Lung (tissue), 12 donors: ENCODE results near the gene ZGPAT. TPM values are rescaled to one million over a fixed set of nuclear protein-coding genes. Genes with fewer than 3 reads are reported as not detected.
"Not testable (repeated sequence)": the region's sequence is repeated elsewhere in the genome, so short reads cannot be mapped to it uniquely, and the experiment has no call there.

Experiments
- ATAC-seq: fragments of 200-7000 bp; cut with Tn5 transposase; one replicate; pipeline ENCODE4 v1.9.1; 2020; ENCODE audit warnings: moderate number of reproducible peaks; ENCODE audit not compliant: insufficient read depth, low FRiP score
- DNase-seq, 3 donors: peaks; one replicate each; pipeline ENCODE4 v3.0.0-alpha.2; 2013 to 2017
- H3K27ac ChIP-seq, 2 donors: one replicate each; pipeline ENCODE4 v1.5.1; 2013; ENCODE audit warnings: mild to moderate bottlenecking in 2 of 2, moderate library complexity in 2 of 2, control low read depth in 1 of 2, inconsistent platforms in 1 of 2, low read depth in 1 of 2, low read length in 1 of 2
- H3K27me3 ChIP-seq, 3 donors: one replicate each; pipeline ENCODE4 v1.5.1; 2013; ENCODE audit warnings: low read length in 2 of 3; ENCODE audit not compliant: control insufficient read depth in 3 of 3, insufficient read depth in 3 of 3
- H3K36me3 ChIP-seq, 4 donors: one replicate each; pipeline ENCODE4 v1.5.1; 2013; ENCODE audit warnings: low read length in 4 of 4, mild to moderate bottlenecking in 1 of 4, moderate library complexity in 1 of 4; ENCODE audit not compliant: control insufficient read depth in 4 of 4, insufficient read depth in 4 of 4
- H3K4me1 ChIP-seq, 5 donors: one replicate each; pipeline ENCODE4 v1.5.1; 2013; ENCODE audit warnings: low read length in 5 of 5, mild to moderate bottlenecking in 2 of 5, moderate library complexity in 1 of 5; ENCODE audit not compliant: control insufficient read depth in 5 of 5, insufficient read depth in 5 of 5
- H3K4me3 ChIP-seq: one replicate; pipeline ENCODE4 v1.5.1; 2013; ENCODE audit warnings: mild to moderate bottlenecking, control low read depth, moderate library complexity
- H3K9ac ChIP-seq, 2 donors: one replicate each; pipeline ENCODE4 v1.5.1; 2013; ENCODE audit warnings: low read length in 2 of 2, control low read depth in 1 of 2; ENCODE audit not compliant: insufficient read depth in 1 of 2
- H3K9me3 ChIP-seq, 4 donors: one replicate each; pipeline ENCODE4 v1.5.1; 2013; ENCODE audit warnings: low read length in 3 of 4, mild to moderate bottlenecking in 1 of 4, moderate library complexity in 1 of 4; ENCODE audit not compliant: control insufficient read depth in 4 of 4, insufficient read depth in 3 of 4
- WGBS, 2 donors: extraction: QIAGEN DNeasy Blood & Tissue Kit; methylation state at CpG; one replicate each; pipeline ENCODE4 v1.1.7; 2013; 5-methylcytosine and 5-hydroxymethylcytosine counted together
- polyA plus RNA-seq, 2 donors: library from polyadenylated mRNA; stranded (reverse); fragments of 200-250 nt; gene quantifications; one replicate each; pipeline ENCODE4 v1.2.1, GENCODE V29; 2013
- total RNA-seq, 2 donors: library from RNA; depleted of rRNA in 1 of 2; stranded (reverse); fragments of >200 nt in 1 of 2; gene quantifications; one replicate each; pipeline ENCODE4 v1.2.1, GENCODE V29; 2014 to 2021
- TF ChIP-seq, protein P1 (sequence below): IDR thresholded peaks from 2 replicates; pipeline ENCODE4 v1.5.1; 2012; ENCODE audit warnings: mild to moderate bottlenecking; ENCODE audit errors: control extremely low read depth, extremely low read depth
- donor health status: control.
- donor health status: control.
- donor health status: Bipolar disorder and iron deficiency.
- donor health status: healthy.
- donor health status: DM: yes; HTN: yes; CAD: no.

ZGPAT gene
- total and polyA plus RNA-seq, 4 donors: 18.3 to 45.0 (median 33.7) TPM

GRCh38 chr20:63774306-63774705 is 66.5 kb downstream of the ZGPAT start:
- TF ChIP-seq, protein P1, sequence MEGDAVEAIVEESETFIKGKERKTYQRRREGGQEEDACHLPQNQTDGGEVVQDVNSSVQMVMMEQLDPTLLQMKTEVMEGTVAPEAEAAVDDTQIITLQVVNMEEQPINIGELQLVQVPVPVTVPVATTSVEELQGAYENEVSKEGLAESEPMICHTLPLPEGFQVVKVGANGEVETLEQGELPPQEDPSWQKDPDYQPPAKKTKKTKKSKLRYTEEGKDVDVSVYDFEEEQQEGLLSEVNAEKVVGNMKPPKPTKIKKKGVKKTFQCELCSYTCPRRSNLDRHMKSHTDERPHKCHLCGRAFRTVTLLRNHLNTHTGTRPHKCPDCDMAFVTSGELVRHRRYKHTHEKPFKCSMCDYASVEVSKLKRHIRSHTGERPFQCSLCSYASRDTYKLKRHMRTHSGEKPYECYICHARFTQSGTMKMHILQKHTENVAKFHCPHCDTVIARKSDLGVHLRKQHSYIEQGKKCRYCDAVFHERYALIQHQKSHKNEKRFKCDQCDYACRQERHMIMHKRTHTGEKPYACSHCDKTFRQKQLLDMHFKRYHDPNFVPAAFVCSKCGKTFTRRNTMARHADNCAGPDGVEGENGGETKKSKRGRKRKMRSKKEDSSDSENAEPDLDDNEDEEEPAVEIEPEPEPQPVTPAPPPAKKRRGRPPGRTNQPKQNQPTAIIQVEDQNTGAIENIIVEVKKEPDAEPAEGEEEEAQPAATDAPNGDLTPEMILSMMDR: no peak
- ATAC-seq (no peak), DNase-seq (peak; percentile 81 to 91 (median 84))

DNA sequence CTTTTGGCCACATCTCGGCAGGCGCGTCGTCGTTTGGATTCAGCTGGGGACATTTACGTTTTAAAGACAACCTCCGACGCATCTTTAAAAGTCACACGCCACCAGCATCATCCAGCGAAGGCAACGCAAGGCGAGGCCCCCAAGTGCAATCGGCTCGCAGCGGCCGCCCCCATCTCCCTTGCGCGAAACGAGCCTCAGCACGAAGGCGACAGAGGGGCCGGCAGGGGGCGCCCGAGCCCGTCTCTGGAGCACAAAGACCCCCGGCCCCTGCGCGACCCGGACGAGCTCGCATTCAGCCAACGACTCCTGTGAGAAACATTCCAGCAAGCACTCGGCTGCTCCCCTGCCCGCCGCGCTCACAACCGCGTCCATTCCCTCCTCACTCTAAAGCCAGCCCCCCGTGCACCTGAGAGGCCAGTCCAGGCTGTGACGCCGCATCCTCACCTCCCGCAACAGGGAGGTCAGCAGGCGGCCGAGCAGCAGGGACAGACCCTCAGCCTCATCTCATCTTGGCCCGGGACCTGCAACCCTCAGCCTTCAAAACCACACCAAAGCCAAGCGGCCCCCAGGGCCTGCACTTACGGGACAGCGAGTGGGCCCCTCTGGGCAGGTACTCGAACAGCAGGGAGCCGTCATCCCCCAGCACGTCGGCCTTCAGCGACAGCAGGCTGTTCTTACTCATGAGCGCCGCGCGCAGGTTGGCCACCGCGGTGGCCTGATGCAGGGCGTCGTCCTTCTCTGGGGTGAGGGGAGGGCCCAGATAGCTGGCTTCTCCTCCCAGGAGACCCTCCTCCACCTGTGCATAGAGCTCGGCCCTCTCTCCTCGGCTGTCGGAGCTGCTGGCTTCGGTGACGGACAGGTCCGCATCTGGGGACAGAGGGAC is 67.5 kb downstream of the ZGPAT start:
- TF ChIP-seq, protein P1: no peak
- Histone ChIP-seq H3K4me3 (no peak overlapping the region), H3K9ac (no peak overlapping the region), H3K36me3 (peaks cover 0 to 3% (median 0%) of the 10 kb centered on the region in 4 donors), H3K4me1 (peaks cover 0 to 14% (median 5%) of the 10 kb centered on the region in 5 donors), H3K9me3 (peaks cover 0 to 2% (median 0%) of the 10 kb centered on the region in 4 donors), H3K27ac (no peak overlapping the region), H3K27me3 (no peaks in the 10 kb centered on the region)
- DNase-seq (peak; percentile 88 to 91 (median 88)), ATAC-seq (no peak)
- 52 to 54% methylated on average over 65 to 67 of the region's 67 CpGs for WGBS, 2 donors

More at GRCh38 chr20:63774306-63774705, 66.5 kb downstream of the ZGPAT start:
- Histone ChIP-seq H3K9me3 (peaks cover 0 to 2% (median 0%) of the 10 kb centered on the region in 4 donors), H3K4me3 (no peak overlapping the region), H3K4me1 (peaks cover 0 to 14% (median 5%) of the 10 kb centered on the region in 5 donors), H3K36me3 (peaks cover 0 to 4% (median 0%) of the 10 kb centered on the region in 4 donors), H3K27me3 (no peaks in the 10 kb centered on the region), H3K27ac (no peak overlapping the region), H3K9ac (no peak overlapping the region)
- WGBS, 2 donors: 50 to 69% methylated on average over 15 of the region's 15 CpGs

GRCh38 chr20:63776875-63777274 is 69.0 kb downstream of the ZGPAT start:
- not testable (repeated sequence) for H3K36me3 ChIP-seq, H3K9me3 ChIP-seq, H3K4me3 ChIP-seq, DNase-seq, H3K9ac ChIP-seq, H3K27me3 ChIP-seq, ATAC-seq, H3K27ac ChIP-seq
- H3K4me1 ChIP-seq: peaks cover 0 to 14% (median 5%) of the 10 kb centered on the region in 5 donors
- 95 to 96% methylated on average over 23 of the region's 23 CpGs for WGBS, 2 donors

GRCh38 chr20:63777614-63778013 is 69.8 kb downstream of the ZGPAT start:
- H3K4me3 ChIP-seq: no peak overlapping the region
- no peak overlapping the region for H3K27ac ChIP-seq
- no peaks in the 10 kb centered on the region for H3K27me3 ChIP-seq
- DNase-seq (no peak), ATAC-seq (no peak)
- TF ChIP-seq, protein P1: no peak
- peaks cover 0 to 14% (median 5%) of the 10 kb centered on the region in 5 donors for H3K4me1 ChIP-seq
- WGBS, 2 donors: 97 to 98% methylated on average over 13 of the region's 13 CpGs
- H3K9me3 ChIP-seq: peaks cover 0 to 2% (median 0%) of the 10 kb centered on the region in 4 donors
- H3K36me3 ChIP-seq: peaks cover 0 to 3% (median 0%) of the 10 kb centered on the region in 4 donors
- no peak overlapping the region for H3K9ac ChIP-seq
